ENCODE measurements around the gene PI4KA.

- TF ChIP-seq, protein P1, sequence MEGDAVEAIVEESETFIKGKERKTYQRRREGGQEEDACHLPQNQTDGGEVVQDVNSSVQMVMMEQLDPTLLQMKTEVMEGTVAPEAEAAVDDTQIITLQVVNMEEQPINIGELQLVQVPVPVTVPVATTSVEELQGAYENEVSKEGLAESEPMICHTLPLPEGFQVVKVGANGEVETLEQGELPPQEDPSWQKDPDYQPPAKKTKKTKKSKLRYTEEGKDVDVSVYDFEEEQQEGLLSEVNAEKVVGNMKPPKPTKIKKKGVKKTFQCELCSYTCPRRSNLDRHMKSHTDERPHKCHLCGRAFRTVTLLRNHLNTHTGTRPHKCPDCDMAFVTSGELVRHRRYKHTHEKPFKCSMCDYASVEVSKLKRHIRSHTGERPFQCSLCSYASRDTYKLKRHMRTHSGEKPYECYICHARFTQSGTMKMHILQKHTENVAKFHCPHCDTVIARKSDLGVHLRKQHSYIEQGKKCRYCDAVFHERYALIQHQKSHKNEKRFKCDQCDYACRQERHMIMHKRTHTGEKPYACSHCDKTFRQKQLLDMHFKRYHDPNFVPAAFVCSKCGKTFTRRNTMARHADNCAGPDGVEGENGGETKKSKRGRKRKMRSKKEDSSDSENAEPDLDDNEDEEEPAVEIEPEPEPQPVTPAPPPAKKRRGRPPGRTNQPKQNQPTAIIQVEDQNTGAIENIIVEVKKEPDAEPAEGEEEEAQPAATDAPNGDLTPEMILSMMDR (conservative IDR thresholded peaks at IDR 0.05 in 1 of 2, IDR thresholded peaks at IDR 0.05 in 1 of 2; ENCODE audit: extremely low read depth in 1 of 2, insufficient read depth in 1 of 2, low read depth in 1 of 2, low read length in 2 of 2) = no peak
- TF ChIP-seq EZH2 (IDR thresholded peaks at IDR 0.05; ENCODE audit: borderline replicate concordance, low read length) = no peak
Measured at GRCh38 chr22:20823264-20823663, 35.3 kb downstream of the PI4KA start.

Data from mammary epithelial cell (primary cell).